ENCODE data around the gene GAPDHS.

The GAPDHS gene

DNA sequence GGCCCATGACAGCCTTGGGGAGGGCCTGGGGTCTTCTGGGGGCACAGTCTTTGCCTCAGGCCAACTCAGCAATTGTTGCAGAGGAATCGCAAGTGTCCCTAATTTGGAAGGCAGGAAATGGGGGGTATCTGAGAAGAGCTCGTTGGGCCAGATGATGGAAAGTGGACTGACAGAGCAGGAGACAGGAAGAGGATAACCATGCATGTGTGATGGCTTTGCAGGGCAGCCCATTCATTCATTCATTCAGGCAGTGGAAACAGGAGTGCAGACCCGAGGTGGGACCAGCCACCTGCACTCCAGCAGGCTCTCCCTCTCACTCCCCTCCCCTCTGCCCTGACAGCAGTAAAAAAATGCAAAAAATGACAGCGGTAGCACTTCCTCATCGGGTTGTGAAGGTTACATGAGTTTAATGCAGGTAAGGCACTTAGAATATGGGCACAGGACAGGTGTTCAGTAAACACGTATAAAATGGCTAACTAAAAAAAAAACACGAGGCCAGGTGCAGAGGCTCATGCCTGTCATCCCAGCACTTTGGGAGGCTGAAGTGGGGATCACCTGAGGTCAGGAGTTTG, 7.2 kb downstream of the GAPDHS start:
- DNase-seq: no peak

DNA sequence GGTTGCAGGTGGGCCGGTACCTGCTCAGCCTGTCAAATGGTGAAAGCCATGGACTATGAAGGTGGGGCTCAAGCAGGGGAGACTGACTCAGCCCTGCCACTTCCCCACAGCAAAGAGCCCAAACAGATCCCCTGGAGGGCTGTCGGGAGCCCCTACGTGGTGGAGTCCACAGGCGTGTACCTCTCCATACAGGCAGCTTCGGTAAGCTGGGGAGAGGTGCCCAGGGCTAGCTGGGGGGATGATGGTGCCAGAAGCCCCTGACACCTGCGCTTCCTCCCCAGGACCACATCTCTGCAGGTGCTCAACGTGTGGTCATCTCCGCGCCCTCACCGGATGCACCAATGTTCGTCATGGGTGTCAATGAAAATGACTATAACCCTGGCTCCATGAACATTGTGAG, 9.0 kb downstream of the GAPDHS start:
- DNase-seq: no peak

DNA sequence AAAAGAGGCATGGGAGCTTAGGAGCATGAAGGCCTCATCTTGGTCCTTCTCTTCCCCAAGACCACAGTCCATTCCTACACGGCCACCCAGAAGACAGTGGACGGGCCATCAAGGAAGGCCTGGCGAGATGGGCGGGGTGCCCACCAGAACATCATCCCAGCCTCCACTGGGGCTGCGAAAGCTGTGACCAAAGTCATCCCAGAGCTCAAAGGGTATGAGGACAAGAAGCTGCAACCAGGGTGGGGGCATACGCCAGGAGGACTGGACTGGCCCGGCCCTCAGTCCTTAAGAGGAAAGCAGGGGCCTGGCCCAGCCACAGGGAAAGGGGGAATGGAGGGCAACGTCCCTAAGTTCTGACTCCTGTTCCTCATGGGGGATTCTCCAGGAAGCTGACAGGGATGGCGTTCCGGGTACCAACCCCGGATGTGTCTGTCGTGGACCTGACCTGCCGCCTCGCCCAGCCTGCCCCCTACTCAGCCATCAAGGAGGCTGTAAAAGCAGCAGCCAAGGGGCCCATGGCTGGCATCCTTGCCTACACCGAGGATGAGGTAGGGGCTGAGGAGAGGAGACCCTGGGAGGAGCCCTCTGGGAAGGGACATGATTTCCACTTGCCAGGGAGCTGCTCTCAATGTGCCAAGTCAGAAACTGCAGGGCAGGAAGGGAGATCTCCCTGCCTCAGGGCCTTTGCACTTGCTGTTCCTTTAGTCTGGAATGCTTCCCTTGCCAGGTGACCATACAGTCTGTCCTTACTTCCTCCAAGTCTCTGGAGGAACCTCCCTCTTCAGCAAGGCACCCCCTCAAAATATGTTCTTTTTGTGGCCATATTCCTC, 10.2 kb downstream of the GAPDHS start:
- no peak for DNase-seq

DNA sequence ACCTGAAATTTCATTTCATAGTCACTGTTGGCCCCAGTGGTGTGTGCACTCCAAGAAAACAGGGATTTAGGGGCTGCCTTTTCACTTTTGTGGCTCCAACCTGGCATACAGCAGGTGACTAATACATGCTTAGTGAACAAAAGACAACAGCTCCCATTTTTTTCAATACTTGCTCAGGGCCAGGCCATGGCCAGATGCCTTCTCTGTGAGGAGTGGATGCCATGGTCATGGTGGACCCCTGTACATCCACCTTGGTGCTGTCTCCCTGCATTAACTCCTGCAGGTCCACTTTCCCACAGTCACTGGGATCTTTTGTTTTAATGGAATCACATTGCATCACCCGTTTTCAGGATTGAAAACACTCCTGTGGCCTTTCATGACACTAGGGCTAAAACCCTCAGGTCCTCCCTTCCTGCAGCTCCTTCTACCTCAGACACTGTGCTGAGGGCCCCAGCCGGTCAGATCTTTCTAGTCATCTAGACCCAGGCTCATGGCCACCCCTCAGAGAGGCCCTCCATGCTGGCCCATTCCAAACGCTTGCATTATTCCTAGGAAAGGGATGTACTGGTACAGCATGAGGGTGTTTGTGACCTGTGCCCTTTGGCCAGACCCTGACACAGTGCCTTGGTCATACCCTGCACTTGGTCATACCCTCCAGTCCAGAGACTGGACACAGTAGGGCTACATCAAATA, 11.0 kb downstream of the GAPDHS start:
- DNase-seq: no peak

DNA sequence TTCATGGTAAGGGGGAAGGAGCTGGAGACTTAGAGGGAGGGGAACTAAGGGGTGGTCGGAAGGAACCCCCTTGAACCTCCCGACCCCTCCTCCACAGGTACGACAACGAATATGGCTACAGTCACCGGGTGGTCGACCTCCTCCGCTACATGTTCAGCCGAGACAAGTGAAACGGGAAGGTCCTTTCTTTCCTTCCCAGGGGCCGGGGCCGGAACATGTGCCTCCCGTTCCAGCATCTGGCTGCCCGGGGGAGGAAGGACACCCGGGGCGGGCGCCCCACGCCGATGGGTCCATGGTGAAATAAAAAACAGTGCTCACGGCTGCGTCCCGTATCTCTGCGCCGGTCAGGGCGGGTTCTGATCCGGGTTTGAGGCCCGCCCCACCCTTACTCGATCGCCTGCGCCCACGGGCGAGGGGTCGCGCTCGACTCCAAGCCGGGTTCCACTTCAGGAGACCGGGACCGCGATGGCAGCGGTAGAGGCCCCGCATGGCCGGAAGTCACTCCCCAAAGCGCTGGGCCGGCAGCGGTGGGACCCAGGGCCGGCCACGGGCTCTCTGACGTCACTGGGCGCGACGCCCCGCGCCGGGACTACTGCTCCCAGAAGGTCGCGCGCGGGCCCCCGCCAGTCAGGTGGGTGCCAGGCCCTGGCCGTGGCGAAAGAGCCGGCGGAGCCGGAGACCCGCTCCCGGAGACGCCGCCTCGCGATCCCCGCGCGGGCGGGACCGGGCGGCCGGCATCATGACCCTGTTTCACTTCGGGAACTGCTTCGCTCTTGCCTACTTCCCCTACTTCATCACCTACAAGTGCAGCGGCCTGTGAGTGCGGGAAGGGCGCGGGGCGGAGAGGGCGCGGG, 12.0 kb downstream of the GAPDHS start, which contains the start of gene TMEM147:
Gene TMEM147 (plus strand): TSS at position 626 of the 854 bp plus-strand sequence. CDS start 114 bp downstream, at position 740.
- peak; percentile 34 to 61 (median 37) for DNase-seq

DNA sequence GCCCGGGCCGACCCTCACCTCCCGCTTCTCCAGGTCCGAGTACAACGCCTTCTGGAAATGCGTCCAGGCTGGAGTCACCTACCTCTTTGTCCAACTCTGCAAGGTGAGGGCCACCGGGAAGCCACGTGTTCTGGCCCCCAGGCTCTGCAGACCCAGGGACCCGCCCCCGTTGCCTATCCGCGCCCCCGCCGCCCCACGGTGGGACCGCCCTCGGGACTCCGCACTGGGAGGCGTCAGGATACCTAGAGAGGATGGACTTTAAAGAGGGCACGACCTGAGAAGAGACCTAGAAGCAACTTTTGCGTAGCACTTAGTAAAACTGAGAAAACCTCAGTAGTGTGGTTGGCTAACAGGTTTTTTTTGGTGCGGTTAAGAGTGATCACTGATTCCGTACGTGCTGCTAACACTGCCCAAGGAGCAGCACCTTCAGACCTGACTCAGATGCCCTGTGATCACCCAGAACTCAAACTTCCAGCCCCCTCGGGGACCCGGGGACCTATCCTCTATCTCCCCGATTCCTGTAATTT, 12.7 kb downstream of the GAPDHS start:
- DNase-seq: peak in 2 of 4 experiments; percentile 18 to 31

DNA sequence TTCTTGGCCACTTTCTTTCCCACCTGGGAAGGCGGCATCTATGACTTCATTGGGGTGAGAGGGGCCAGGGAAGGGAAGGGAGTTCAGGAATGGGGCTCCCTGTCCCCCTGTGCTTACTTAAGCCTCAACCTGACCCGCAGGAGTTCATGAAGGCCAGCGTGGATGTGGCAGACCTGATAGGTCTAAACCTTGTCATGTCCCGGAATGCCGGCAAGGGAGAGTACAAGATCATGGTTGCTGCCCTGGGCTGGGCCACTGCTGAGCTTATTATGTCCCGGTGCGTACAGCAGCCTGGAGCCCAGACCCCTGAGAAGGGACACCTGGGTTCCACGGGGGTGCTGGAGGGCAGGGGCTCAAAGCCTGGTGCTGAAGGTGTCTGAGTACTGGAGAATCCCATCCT, 13.3 kb downstream of the GAPDHS start:
- no peak for DNase-seq

DNA sequence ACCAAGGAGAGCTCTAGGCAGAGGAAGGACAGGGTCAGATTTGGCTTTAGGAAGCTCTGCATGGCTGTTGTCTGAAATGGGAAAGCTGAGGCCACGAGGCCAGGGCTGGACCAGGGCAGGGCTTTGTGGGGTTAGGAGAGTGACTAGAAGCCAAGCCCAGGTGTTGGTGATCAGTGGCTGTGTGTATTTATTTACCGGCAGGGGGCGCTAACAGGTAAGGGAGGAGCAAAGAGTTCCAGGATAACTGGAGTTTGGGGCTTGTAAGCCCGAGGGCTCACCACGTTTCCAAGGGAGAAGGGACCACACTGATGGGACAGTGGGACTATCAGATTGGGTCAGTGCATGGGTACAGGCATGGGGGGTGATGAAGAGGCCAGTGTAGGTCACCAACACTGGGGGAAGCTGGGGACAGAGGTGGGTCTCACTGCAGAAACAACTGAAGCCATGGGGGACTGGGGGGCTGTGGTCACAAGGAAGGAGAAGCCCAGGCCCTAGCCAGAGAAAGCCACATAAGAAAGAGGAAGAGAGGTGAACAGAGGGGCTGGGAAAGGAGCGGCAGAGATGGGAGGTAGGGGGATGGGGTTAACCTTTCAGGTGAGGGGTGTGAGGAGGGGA, 16.0 kb downstream of the GAPDHS start:
- peak in 2 of 4 experiments; percentile 16 to 25 for DNase-seq

DNA sequence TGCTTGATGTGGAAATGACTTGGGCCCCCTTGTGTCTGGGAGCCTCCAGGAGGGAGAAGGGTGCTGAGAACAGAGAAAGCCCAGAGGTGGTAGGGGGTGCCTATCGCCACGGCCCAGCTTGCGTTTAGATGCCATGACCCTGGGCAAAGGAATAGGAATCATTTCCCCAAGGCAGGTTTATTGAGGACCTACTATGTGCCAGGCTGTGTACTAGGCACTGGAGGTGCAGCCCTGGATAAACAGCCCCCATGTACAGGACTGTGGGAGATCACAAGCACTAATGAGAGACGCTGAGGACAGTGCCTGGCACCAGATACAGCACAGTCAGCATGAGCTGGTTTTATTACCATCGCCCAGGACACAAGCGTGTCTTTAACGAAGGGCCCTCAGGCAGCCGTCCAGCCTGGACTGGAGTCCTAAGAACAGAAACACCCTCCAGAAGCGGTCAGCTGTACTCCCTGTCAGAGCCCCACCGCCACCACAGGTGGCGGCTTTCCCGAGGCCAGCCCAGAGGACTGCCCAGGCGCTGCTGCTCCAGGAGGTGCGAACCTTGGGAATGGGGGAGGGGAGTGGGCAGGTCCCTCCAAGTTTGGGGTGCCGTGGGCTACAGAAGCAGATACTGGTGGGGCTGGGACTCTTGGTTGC, 16.7 kb downstream of the GAPDHS start:
- DNase-seq: no peak

DNA sequence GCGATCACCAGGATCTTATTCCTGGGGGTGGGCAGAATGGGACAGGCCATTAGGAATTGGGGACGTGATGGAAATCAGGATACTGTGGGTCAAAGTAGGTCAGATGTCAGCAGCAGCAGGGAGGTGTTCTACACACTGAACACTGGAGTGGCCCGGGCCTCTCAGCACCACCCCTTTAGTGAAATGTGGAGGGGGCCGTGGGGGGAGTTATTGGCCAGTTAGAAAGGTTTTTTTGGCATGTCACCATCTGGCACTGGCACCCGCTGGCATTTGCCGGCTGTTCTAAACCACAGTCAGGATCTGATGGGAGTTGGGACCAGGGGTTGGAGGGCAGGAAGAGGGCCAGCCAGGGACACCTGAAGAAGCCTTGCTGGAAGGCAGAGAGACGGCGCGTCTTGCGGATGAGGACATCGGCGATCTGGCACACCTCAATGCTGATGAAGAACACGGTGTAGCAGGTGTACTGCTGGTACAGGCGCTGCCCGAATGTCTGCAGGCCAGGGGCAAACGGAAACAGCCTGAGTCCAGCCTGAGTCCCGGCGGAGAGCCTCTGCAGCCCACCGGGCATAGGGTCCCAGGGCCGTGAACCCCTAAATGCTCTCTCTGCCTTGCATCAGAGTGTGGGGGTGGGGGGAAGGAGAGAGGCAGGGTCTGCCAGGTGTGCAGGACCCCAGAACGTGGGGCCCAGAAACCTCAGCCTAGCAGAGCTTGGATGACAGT, 18.0 kb downstream of the GAPDHS start:
- DNase-seq: no peak

DNA sequence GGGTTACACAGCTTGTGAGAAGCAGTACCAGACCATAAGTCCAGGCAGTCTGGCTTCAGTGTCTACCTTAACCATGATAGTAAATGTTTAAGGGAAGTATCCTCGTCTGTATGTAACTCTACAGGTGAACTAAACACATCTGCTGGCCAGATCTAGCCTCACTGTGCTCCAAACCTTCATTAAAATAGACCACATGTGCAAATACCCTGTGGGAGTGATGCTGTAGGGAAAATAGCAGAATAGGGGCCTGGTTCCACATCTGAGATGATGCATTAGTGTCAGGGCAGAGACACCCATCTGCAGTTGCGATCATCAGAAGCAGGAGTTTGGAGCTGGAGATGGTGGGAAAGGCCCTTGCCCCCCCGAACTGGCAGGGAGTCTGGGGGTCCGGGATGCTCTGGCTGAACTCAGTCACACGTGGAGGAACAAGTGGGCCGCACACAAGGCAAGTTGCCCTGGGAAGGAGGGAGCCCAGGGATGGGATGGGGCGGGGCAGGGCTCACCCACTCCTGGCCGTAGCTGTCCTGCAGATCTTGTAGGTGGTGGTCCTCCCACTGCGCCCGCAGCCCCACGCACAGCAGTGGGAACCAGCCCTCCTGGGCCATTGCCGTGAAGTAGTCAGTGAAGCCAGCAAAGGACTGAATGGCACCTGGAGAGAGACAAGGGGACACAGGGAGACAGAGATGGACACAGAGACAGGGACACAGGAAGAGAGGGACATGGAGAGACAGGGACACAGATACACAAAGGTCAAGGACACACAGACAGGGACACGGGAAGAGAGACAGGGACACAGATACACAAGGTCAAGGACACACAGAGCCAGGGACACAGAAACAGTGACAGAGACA, 19.5 kb downstream of the GAPDHS start:
- no peak for DNase-seq

DNA sequence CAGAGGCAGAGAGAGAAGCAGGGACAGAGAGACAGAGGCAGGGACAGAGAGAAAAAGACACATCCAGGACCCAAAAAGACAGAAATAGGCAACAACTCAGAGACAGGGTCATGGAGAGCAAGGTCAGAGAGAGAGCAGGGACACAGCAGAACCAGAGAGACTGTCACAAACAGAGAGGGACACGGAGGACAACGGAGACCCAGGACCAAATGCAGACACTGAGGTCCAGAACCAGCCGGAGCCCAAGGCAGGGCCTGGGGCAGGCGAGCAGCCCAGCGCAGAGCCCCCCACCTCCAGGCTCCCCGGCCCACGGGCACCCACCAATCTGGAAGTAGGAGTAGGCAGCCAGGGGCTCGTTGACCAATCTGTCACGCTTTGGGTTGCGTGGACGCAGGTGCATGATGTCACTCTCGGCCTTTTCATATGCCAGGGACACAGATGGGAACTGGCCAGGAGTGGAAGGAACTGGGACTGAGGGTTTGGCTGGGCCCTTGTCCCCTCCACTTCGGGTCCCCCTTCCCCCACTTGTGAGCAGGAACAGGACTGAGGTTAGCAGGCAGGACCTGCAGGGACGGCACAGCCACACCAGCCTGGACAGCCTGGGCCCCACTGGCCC, 20.2 kb downstream of the GAPDHS start:
- DNase-seq: no peak

DNA sequence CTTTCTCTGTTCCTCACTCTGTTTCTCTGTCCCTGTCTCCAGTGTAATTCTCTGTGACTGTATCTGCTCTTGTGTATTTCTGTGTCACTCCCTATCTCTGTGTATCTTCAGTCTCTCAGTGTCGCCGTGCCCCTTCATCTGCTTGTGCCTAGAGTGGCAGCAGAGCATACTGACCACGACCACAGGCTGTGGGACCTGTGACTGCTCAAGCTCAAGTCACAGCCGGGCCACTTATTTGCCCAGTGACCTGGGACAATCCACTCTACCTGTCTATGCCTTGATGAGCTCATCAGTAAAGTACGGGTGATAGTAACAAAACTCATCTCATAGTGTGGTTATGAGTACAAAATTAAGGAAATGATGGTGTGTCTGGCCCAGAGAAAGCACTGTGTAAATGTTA, 20.8 kb downstream of the GAPDHS start:
- DNase-seq: no peak

DNA sequence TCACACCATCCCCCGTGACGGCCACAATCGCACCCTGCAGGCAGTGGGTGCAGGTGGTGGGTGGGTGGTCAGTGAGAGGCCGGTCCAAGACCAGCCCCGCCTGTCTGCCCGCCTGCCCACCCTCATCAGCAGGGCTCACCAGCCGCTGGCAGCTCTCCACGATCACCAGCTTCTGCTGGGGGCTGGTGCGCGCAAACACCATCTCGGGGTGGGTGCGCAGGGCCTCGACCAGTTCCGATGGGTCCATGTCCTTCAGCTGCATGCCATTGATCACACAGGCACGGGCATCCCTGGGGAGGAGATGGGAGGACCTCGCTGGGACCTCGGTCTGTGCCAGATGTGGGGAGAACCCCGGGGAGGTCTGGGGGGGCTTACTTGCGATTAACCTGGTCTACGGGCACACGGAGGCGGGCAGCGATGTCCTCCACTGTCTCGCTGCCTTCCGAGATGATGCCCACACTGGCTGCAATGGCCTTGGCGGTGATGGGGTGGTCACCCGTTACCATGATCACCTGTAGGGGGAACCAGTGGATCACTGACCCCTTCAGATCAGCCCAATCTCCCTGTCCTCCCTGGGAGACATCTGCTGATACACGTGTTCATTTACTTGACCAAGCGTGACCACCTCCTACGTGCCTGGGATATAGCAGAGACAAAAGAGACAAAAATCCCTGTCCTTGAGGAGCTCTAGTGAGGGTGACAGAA, 22.2 kb downstream of the GAPDHS start:
- DNase-seq: no peak

DNA sequence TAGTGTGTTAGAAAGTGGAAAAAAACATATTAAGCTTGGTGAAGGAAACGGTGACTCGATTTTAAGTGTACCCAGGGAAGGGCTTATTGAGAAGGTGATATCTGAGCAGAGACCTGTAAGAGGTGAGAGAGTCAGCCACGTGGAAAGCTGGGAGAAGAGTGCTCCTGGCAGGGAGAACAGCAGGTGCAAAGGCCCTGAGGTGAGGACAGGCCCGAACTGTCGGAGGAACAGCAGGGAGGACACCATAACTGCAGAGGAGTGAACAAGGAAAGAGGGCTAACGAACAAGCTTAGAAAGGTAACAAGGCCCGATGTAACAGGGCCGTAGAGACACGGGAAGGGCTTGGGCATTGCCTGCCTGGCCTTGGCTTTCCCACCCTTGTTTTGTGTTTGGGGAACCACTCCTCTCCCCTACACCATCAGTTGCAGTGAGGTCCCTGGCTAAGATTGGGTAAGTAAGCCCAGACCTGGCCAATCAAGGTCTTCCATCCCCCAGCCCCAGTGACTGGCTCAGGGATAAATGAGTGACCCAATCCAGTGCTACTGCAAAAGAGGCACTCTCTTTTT, 22.9 kb downstream of the GAPDHS start:
- no peak for DNase-seq

DNA sequence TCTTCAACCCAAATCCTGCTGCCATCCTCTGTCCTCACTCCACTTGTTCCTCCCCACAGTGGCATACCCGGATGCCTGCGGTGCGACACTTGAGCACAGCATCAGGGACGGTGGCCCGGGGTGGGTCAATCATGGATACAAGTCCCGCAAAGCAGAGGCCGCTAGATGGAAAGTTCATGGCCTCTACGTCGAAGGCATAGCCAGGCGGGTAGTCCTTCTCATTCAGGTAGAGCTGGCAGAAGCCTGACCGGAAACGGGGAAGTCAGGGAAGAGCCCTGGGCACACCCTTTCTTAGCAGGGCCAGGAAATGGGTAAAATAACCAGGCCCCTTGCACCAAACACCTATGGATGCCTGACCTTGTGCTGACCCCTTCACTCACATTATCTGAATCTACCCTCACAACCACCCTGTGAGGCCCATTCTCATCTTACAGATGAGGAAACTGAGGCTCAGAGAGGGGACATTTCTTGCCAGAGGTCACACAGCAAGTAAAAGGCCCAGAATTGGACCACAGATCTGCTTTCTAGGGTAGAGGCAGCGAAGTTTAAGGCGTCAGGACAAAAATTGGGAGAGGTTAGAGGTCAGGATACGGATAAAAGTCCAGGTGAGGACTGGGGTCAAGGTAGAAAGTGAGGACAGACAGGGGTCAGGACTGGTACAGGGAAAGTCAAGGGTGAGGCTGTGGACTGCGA, 23.7 kb downstream of the GAPDHS start:
- no peak for DNase-seq

DNA sequence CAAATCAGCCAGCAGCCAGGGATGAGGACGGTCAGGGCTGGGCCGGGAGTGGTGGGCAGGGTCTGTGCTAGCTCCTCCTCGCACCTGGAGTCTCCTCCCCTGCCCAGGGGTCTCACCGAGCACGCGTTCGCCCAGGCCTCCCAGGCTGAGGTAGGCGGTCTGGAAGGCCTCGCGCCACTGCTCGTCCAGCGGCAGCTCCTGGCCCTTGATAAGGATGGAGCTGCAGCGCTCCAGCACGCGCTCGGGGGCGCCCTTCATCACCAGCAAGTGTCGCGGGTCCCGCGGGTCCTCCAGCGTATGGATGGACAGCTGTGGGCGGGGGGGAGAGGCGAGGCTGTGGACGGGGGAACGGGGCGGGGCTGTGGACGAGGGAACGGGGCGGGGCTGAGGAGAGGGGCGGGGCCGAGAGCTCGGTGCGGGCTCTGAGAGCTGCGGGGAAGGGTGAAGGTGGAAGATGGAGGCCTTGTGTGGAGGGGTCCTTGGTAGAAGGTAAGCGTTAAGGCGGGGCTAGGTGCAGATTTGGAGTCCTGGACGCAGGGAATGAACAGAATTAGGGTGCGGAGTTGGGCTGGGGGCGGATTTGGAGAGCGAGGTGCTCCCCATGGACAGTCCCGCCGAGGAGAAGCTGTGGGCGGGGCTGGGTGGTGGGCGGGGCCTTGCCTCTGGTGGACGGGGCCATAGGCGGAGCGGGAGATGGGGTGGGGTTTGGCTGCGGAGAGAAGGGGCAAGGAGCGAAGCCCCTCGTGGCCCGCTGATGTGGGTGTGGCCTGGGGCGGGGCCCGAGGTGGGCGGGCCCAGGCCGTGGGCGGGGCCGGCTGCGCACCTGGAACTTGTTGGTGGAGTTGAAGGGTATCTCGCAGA, 24.5 kb downstream of the GAPDHS start:
- peak in 1 of 4 experiments; percentile 38 for DNase-seq
